ENCODE results near the gene CDK6. TPM values are rescaled to one million over a fixed set of nuclear protein-coding genes. Genes with fewer than 3 reads are reported as not detected.

The CDK6 gene
- total RNA-seq, 2 donors from 2014 or later: 32.6 to 35.0 TPM

- ATAC-seq (no peak), DNase-seq (no peak)
- 80 to 95% methylated on average over 1 of the region's 1 CpG for WGBS, 2 donors
- H3K4me1 ChIP-seq: peaks cover 19% of the 10 kb centered on the region
- no peak overlapping the region for H3K4me3 ChIP-seq
- intact Hi-C loops (cut with DNase I): no loop called here
- H3K9me3 ChIP-seq: peaks cover 0 to 3% (median 0%) of the 10 kb centered on the region in 3 donors
- TF ChIP-seq CTCF (IDR thresholded peaks at IDR 0.05): no peak
- no peak for TF ChIP-seq POLR2A (IDR thresholded peaks at IDR 0.05)
- H3K27me3 ChIP-seq: no peaks in the 10 kb centered on the region
- no peaks in the 10 kb centered on the region for H3K36me3 ChIP-seq (replicated peaks in 1 of 2; ENCODE audit: insufficient read depth in 1 of 2, low read depth in 2 of 2)
- H3K27ac ChIP-seq: no peak overlapping the region
Observed at GRCh38 chr7:92790992-92791391, 45.4 kb downstream of the CDK6 start.

- Histone ChIP-seq H3K4me1 (peaks cover 15% of the 10 kb centered on the region), H3K4me3 (no peak overlapping the region), H3K9me3 (peaks cover 0 to 3% (median 0%) of the 10 kb centered on the region in 3 donors), H3K36me3 (replicated peaks in 1 of 2; ENCODE audit: insufficient read depth in 1 of 2, low read depth in 2 of 2) (no peaks in the 10 kb centered on the region), H3K27ac (no peak overlapping the region), H3K27me3 (no peaks in the 10 kb centered on the region)
- no peak for TF ChIP-seq CTCF (IDR thresholded peaks at IDR 0.05)
- no peak for TF ChIP-seq POLR2A (IDR thresholded peaks at IDR 0.05)
- DNase-seq (no peak), ATAC-seq (no peak)
- 89 to 100% methylated on average over 1 of the region's 1 CpG for WGBS, 2 donors
- intact Hi-C loops (cut with DNase I): no loop called here
Observed at GRCh38 chr7:92788559-92789183, 47.7 kb downstream of the CDK6 start.

GRCh38 chr7:92785923-92786322, 50.5 kb downstream of the CDK6 start:
- intact Hi-C loops (cut with DNase I): no loop called here
- no peak for TF ChIP-seq POLR2A (IDR thresholded peaks at IDR 0.05)
- TF ChIP-seq CTCF (IDR thresholded peaks at IDR 0.05): no peak

GRCh38 chr7:92784935-92785334, 51.4 kb downstream of the CDK6 start:
- no peak overlapping the region for H3K4me3 ChIP-seq
- H3K27ac ChIP-seq: no peak overlapping the region
- no peak for DNase-seq

More at GRCh38 chr7:92785923-92786322, 50.5 kb downstream of the CDK6 start:
- Histone ChIP-seq H3K9me3 (peaks cover 0 to 3% (median 0%) of the 10 kb centered on the region in 3 donors), H3K4me1 (peaks cover 23% of the 10 kb centered on the region), H3K27ac (no peak overlapping the region), H3K4me3 (no peak overlapping the region), H3K36me3 (replicated peaks in 1 of 2; ENCODE audit: insufficient read depth in 1 of 2, low read depth in 2 of 2) (no peaks in the 10 kb centered on the region), H3K27me3 (no peaks in the 10 kb centered on the region)
- DNase-seq (no peak), ATAC-seq (no peak)
- WGBS, 2 donors: 88 to 91% methylated on average over 3 of the region's 3 CpGs

More at GRCh38 chr7:92784935-92785334, 51.4 kb downstream of the CDK6 start:
- TF ChIP-seq POLR2A (IDR thresholded peaks at IDR 0.05) (no peak), CTCF (IDR thresholded peaks at IDR 0.05) (no peak)
- no peak for ATAC-seq
- 88 to 92% methylated on average over 5 of the region's 5 CpGs for WGBS, 2 donors
- intact Hi-C loops (cut with DNase I): no loop called here
- Histone ChIP-seq H3K9me3 (peaks cover 0 to 3% (median 0%) of the 10 kb centered on the region in 3 donors), H3K36me3 (replicated peaks in 1 of 2; ENCODE audit: insufficient read depth in 1 of 2, low read depth in 2 of 2) (no peaks in the 10 kb centered on the region), H3K4me1 (peaks cover 19% of the 10 kb centered on the region), H3K27me3 (no peaks in the 10 kb centered on the region)
